Skeletal muscle tissue (tissue), 4 donors: Measurements from ENCODE around the gene PLCL2. TPM values are rescaled to one million over a fixed set of nuclear protein-coding genes. Genes with fewer than 3 reads are reported as not detected.

Experiments used
- H3K27ac ChIP-seq: one replicate; pipeline ENCODE4 v1.7.0; 2013; ENCODE audit warnings: mild to moderate bottlenecking, low read depth, low read length, inconsistent platforms
- H3K27me3 ChIP-seq, 3 donors: one replicate each; pipeline ENCODE4 v1.7.0; 2013; ENCODE audit warnings: low read length in 3 of 3; ENCODE audit not compliant: control insufficient read depth in 3 of 3, insufficient read depth in 3 of 3
- H3K36me3 ChIP-seq, 3 donors: one replicate each; pipeline ENCODE4 v1.7.0; 2013; ENCODE audit warnings: low read length in 3 of 3; ENCODE audit not compliant: control insufficient read depth in 3 of 3, insufficient read depth in 3 of 3
- H3K4me1 ChIP-seq, 3 donors: one replicate each; pipeline ENCODE4 v1.7.0; 2013; ENCODE audit warnings: low read length in 3 of 3, mild to moderate bottlenecking in 3 of 3; ENCODE audit not compliant: control insufficient read depth in 3 of 3, insufficient read depth in 3 of 3
- H3K4me3 ChIP-seq, 3 donors: one replicate each; pipeline ENCODE4 v1.7.0; 2013; ENCODE audit warnings: low read length in 3 of 3
- H3K9ac ChIP-seq, 3 donors: one replicate each; pipeline ENCODE4 v1.7.0; 2013; ENCODE audit warnings: low read length in 3 of 3, mild to moderate bottlenecking in 3 of 3, moderate library complexity in 2 of 3, low read depth in 1 of 3
- H3K9me3 ChIP-seq, 3 donors: one replicate each; pipeline ENCODE4 v1.7.0; 2013; ENCODE audit warnings: low read length in 3 of 3; ENCODE audit not compliant: control insufficient read depth in 3 of 3
- total RNA-seq: library from RNA; depleted of rRNA; stranded (reverse); fragments of >200 nt; gene quantifications from one replicate; pipeline ENCODE4 v1.2.3, GENCODE V29; 2014
- donor health status: Osteomylitis.

Gene PLCL2
- total RNA-seq, 1 donor from 2014 or later = 83.5 TPM

DNA sequence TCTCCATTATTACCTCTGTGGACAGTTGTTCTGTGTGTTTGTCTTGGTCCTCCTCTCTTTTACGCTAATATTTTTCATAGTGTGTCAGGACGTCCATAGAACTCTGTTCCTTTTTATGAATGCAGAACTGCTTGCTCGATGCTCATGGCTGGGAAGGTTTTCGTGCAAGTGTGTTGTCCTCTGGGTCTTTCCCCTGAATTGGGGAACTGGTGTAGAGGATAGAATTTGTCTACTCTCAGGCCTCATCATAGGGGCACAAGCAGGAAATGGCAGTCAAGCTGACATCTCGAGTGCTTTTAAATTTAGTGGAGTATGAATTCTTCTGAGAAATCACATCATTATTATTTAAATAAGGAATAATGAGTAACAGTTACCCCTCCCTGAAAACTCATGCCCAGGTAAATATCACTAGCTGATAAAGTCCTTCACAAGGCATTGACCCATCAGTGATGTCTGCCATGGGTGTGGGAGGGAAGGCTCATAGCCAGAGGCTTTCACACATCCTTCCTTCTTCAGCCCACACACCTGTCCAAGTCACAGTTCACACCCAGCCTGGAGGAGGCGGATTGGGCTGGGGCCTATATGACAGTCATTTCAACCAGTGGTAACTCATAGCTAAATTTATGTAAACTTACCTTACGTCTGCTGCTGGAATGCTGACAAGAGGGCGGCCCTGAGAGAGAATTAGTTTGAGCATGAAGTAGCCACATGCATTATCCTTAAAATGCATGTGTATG is 226.1 kb downstream of the PLCL2 start:
- no peaks in the 10 kb centered on the region for H3K27me3 ChIP-seq

DNA sequence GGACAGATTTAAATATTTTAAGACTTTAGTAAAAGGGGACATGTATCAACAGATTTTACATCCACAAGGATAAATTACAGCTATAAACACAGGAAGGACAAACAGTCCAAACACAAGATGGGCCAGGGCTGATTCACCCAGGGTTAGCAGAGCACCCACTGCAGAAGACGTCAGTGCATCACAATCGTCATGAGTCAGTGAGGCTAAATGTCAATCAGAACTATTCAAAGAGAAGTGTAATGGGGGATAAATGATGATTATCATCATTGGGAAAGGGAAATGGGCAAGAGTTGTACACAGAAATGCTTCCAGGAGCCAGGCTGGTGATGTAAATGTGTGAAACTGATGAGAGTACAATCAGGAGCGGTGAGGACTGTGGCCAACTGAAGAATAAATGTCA is 226.8 kb downstream of the PLCL2 start:
- Histone ChIP-seq H3K9ac (no peak overlapping the region), H3K4me3 (no peak overlapping the region), H3K9me3 (peaks cover 0 to 2% (median 0%) of the 10 kb centered on the region in 3 donors), H3K27me3 (no peaks in the 10 kb centered on the region), H3K36me3 (no peaks in the 10 kb centered on the region), H3K4me1 (no peaks in the 10 kb centered on the region), H3K27ac (no peak overlapping the region)

More for the DNA sequence above, 226.1 kb downstream of the PLCL2 start:
- Histone ChIP-seq H3K27ac (no peak overlapping the region), H3K9ac (no peak overlapping the region), H3K36me3 (no peaks in the 10 kb centered on the region), H3K9me3 (peaks cover 0 to 2% (median 0%) of the 10 kb centered on the region in 3 donors), H3K4me1 (no peaks in the 10 kb centered on the region), H3K4me3 (no peak overlapping the region)

DNA sequence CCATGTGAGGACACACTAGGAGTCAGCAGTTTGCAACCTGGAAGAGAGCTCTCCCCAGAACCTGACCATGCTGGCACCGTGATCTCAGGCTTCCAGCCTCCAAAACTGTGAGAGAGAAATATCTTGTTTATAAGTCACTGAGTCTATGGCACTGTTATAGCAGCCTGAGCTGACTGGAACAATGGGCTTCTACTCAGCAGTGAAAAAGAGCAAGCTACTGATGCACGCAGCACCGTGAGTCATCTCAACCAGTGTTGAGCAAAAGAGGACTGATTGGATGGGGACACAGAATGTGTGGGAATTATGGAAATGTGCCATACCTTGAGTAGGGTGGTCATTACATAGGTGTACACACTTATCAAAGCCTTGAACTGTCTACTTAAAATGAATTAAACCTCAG is 230.4 kb downstream of the PLCL2 start:
- no peak overlapping the region for H3K9ac ChIP-seq
- H3K4me1 ChIP-seq = no peaks in the 10 kb centered on the region
- H3K4me3 ChIP-seq = no peak overlapping the region
- no peak overlapping the region for H3K27ac ChIP-seq
- H3K27me3 ChIP-seq = no peaks in the 10 kb centered on the region
- H3K36me3 ChIP-seq = no peaks in the 10 kb centered on the region
- H3K9me3 ChIP-seq = peaks cover 0 to 2% (median 0%) of the 10 kb centered on the region in 3 donors

DNA sequence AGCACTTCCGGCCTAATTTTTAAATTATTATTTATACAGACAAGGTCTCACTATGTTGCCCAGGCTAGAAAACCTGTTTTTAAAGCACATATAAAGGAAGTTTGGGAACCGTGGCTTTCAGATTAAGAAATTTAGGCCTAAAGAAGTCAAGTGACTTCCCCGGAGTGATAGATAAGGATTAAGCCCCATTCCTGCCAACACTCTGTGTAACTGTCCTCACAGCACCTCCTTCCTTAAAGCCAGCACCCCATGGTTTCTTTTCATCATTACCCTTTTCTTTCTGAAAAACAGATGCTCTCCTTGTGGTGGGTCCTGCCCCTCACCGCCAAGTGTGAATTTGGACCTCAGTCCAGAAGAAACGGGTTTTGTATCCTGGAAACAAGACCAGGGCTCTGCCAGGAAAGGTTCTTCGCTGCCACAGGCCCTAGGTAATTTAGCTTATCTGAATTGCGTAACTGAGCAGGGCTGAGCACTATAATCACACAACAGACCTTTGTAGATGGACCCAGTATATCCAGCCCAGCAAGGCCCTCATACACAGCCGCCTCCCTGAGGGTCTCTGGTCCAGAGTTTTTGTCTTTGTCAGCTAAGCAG is 231.3 kb downstream of the PLCL2 start:
- Histone ChIP-seq H3K4me1 (no peaks in the 10 kb centered on the region), H3K9me3 (peaks cover 0 to 2% (median 0%) of the 10 kb centered on the region in 3 donors)

DNA sequence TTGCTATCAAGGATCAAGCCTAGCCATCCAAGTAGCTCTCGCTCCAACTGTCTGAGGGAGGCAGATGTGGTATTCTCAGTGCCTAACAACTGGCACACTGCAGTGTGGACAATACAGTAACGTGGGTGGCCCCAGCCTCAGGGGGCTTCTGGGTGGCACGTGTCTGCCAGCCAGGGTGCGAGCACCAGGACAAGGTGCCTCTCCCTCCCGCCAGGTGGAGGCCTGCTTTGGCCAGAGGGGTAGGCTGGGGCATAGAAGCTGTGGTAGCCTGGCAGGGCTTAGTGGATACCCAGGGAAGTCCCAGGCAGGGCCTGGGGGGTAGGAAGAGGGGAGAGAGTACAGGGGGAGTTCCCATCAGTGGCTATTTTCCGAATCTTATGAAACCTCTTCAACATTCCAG is 234.0 kb downstream of the PLCL2 start:
- Histone ChIP-seq H3K4me1 (no peaks in the 10 kb centered on the region), H3K9me3 (peaks cover 0 to 2% (median 0%) of the 10 kb centered on the region in 3 donors), H3K4me3 (no peak overlapping the region), H3K27me3 (no peaks in the 10 kb centered on the region), H3K27ac (no peak overlapping the region), H3K9ac (no peak overlapping the region), H3K36me3 (no peaks in the 10 kb centered on the region)

More for the DNA sequence above, 231.3 kb downstream of the PLCL2 start:
- no peak overlapping the region for H3K9ac ChIP-seq
- no peak overlapping the region for H3K4me3 ChIP-seq
- H3K27me3 ChIP-seq = no peaks in the 10 kb centered on the region
- no peaks in the 10 kb centered on the region for H3K36me3 ChIP-seq
- H3K27ac ChIP-seq = no peak overlapping the region

DNA sequence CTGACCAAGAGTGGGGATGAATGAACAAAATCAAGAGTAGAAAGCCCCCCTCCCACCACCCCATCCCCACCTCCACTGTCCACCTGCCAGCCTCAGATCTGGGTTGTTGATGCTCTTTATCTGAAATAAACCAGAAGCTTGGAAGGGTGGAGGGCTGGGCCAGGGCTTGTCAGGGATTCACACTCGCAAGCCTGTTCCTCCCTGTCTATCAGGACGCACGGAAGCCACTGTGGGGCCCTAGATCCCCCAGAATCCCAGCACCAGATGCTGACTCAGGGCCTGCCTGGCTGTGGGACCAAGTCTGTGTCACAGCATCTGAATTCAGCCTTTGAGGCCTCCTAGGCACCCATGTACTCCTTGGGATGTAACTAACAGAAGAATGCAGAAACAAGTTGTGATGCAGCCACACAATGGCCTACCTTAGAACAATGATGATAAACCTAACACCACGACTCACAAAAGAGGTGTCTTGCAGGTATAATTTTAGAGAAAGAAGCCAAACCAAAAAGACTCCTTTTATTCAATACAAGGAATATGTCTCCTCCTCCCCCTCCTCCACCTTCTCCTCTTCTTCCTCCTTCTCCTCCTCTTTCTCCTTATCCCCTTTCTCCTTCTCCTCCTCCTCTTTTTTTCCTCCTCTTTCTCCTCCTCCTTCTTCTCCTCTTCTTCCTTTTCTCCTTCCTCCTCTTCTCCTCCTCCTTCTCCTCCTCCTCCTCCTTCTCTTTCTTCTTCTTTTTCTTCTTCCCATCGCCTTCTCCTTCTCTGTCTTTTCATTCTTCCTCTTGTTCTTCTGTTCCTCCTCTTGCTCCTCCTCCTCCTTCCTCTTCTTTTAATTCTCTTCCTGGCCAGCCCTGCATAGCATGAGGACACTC is 234.7 kb downstream of the PLCL2 start:
- Histone ChIP-seq H3K36me3 (no peaks in the 10 kb centered on the region), H3K27me3 (no peaks in the 10 kb centered on the region), H3K4me1 (no peaks in the 10 kb centered on the region), H3K9ac (no peak overlapping the region), H3K9me3 (peaks cover 0 to 2% (median 0%) of the 10 kb centered on the region in 3 donors), H3K4me3 (no peak overlapping the region), H3K27ac (no peak overlapping the region)

DNA sequence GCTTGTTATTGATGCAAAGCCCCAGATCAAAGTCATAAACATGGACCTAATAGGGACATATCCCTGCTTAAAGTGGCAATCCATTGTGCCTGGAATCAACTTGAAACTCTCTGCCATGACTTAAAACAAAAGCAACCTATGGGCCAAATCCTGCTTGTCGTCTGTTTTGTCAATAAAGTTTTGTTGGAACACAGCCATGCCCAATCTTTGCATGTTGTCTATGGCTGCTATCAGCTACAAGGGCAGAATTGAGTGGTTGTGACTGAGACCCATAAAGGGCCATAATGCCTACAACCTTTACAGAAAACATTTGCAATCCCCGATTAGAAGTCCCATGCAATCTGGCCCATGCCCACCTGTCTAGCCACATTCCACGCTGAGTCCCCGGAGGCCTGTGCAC is 235.4 kb downstream of the PLCL2 start:
- Histone ChIP-seq H3K36me3 (no peaks in the 10 kb centered on the region), H3K9me3 (no peaks in the 10 kb centered on the region), H3K27me3 (no peaks in the 10 kb centered on the region), H3K27ac (no peak overlapping the region), H3K4me3 (no peak overlapping the region), H3K9ac (no peak overlapping the region), H3K4me1 (no peaks in the 10 kb centered on the region)

DNA sequence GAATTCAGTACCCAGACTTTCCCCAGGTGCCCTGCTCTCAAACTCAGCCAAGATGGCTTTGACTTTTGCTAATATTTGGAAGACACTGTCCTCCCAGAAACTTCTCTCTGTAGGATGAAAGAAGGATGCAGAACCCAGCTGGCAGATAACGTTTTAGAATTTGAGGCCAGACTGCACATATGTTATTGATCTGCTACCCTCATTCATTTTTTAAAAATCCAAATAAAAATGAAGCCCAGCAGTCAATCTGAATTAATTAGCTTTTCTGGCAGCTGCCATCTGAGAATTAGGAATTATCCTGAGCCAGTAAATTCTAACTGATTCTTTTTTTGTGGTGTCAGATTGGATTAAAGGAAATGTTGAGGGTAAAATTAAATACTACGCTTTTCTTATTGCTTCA is 236.6 kb downstream of the PLCL2 start:
- Histone ChIP-seq H3K27ac (no peak overlapping the region), H3K4me3 (no peak overlapping the region), H3K4me1 (no peaks in the 10 kb centered on the region), H3K9me3 (no peaks in the 10 kb centered on the region), H3K27me3 (no peaks in the 10 kb centered on the region), H3K9ac (no peak overlapping the region), H3K36me3 (no peaks in the 10 kb centered on the region)

DNA sequence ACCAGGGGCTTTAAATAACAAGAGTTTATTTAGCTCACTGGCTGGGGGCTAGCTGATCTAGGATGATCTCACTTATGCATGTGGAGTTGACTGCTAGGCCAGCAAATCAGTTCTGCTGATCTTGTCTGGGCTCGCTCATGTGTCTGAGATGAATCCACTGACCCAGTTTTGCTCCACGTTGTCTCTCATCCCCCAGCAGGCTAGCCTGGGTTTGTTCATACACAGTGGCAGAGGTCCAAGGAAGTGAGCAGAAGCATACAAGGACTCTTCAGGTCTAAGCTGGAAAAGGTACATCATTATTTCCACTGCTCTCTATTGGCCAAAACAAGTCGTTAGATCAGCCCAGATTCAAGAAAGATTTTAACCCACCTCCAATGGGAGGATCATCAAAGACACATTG is 238.0 kb downstream of the PLCL2 start:
- Histone ChIP-seq H3K4me3 (no peak overlapping the region), H3K9me3 (no peaks in the 10 kb centered on the region), H3K27ac (no peak overlapping the region), H3K9ac (no peak overlapping the region), H3K27me3 (no peaks in the 10 kb centered on the region), H3K36me3 (no peaks in the 10 kb centered on the region), H3K4me1 (no peaks in the 10 kb centered on the region)
